Suprapubic skin (tissue), 4 donors: ENCODE measurements around the gene LINC01488. TPM values are rescaled to one million over a fixed set of nuclear protein-coding genes. Genes with fewer than 3 reads are reported as not detected.

ENCODE experiments used
- DNase-seq, 2 donors: peaks; one replicate each; pipeline ENCODE4 v3.0.0-alpha.2; 2019; ENCODE audit warnings: low spot score in 2 of 2
- H3K27ac ChIP-seq: fragments of 200-600 bp; sonication (generic); one replicate; pipeline ENCODE4 v1.5.1; 2019
- H3K27me3 ChIP-seq: fragments of 200-600 bp; sonication (generic); one replicate; pipeline ENCODE4 v1.5.1; 2019
- H3K36me3 ChIP-seq: fragments of 200-600 bp; sonication (generic); one replicate; pipeline ENCODE4 v1.5.1; 2019
- H3K4me1 ChIP-seq: fragments of 200-600 bp; sonication (generic); one replicate; pipeline ENCODE4 v1.5.1; 2019
- H3K4me3 ChIP-seq: fragments of 200-600 bp; sonication (generic); one replicate; pipeline ENCODE4 v1.5.1; 2019; ENCODE audit warnings: mild to moderate bottlenecking
- H3K9me3 ChIP-seq: fragments of 200-600 bp; sonication (generic); one replicate; pipeline ENCODE4 v1.5.1; 2019
- CTCF ChIP-seq, 2 donors: fragments of 200-600 bp in 1 of 2; fragments of 450-650 bp in 1 of 2; sonication (generic) in 1 of 2; IDR thresholded peaks; one replicate each; pipeline ENCODE4 v1.5.1; 2016 to 2019; ENCODE audit warnings: antibody characterized with exemption in 2 of 2, mild to moderate bottlenecking in 1 of 2, moderate library complexity in 1 of 2
- EP300 ChIP-seq: sonication (generic); formaldehyde crosslinking; IDR thresholded peaks from one replicate; pipeline ENCODE4 v1.6.1; 2017; ENCODE audit warnings: antibody characterized with exemption
- POLR2A ChIP-seq, 2 donors: fragments of 450-650 bp; IDR thresholded peaks; one replicate each; pipeline ENCODE4 v1.6.1; 2017; ENCODE audit warnings: antibody characterized with exemption in 2 of 2, mild to moderate bottlenecking in 2 of 2, moderate library complexity in 2 of 2
- POLR2AphosphoS5 ChIP-seq, 3 donors: sonication (generic); formaldehyde crosslinking; IDR thresholded peaks; one replicate each; pipeline ENCODE4 v1.6.1; 2017; ENCODE audit warnings: antibody characterized with exemption in 3 of 3
- WGBS: methylation state at CpG from one replicate; pipeline ENCODE4 v1.1.5; 2018; 5-methylcytosine and 5-hydroxymethylcytosine counted together
- total RNA-seq, 4 donors: library from RNA; depleted of rRNA; stranded (reverse); fragments of >200 nt; gene quantifications; one replicate each; pipeline ENCODE4 v1.1.0, GENCODE V29; 2016

Gene LINC01488
- total RNA-seq, 4 donors from 2014 or later: not detected

- WGBS: 67% methylated on average over 12 of the region's 12 CpGs
- Histone ChIP-seq H3K4me3 (no peak overlapping the region), H3K27ac (no peak overlapping the region), H3K36me3 (no peaks in the 10 kb centered on the region), H3K27me3 (no peaks in the 10 kb centered on the region), H3K9me3 (no peaks in the 10 kb centered on the region), H3K4me1 (no peaks in the 10 kb centered on the region)
- TF ChIP-seq POLR2A (IDR thresholded peaks at IDR 0.05) (no peak), EP300 (no peak), CTCF (IDR thresholded peaks at IDR 0.05) (no peak), POLR2AphosphoS5 (IDR thresholded peaks at IDR 0.05) (no peak)
- DNase-seq: peak; percentile 40 to 50
These were observed 49.7 kb downstream of the LINC01488 start for GRCh38 chr11:69531071-69531716.

GRCh38 chr11:69531717-69532088, 50.2 kb downstream of the LINC01488 start:
- peak in 1 of 2 donors; percentile 36 for DNase-seq
- Histone ChIP-seq H3K27me3 (no peaks in the 10 kb centered on the region), H3K9me3 (no peaks in the 10 kb centered on the region), H3K27ac (no peak overlapping the region), H3K36me3 (no peaks in the 10 kb centered on the region), H3K4me3 (no peak overlapping the region), H3K4me1 (no peaks in the 10 kb centered on the region)
- TF ChIP-seq POLR2A (IDR thresholded peaks at IDR 0.05): no peak
- no peak for TF ChIP-seq CTCF (IDR thresholded peaks at IDR 0.05)
- no peak for TF ChIP-seq EP300
- no peak for TF ChIP-seq POLR2AphosphoS5 (IDR thresholded peaks at IDR 0.05)
- WGBS: 83% methylated on average over 9 of the region's 9 CpGs

GRCh38 chr11:69533296-69534165, 52.1 kb downstream of the LINC01488 start:
- WGBS: 77% methylated on average over 21 of the region's 23 CpGs
- H3K27me3 ChIP-seq: no peaks in the 10 kb centered on the region
- H3K4me3 ChIP-seq: no peak overlapping the region
- TF ChIP-seq EP300: no peak
- no peak for TF ChIP-seq POLR2A (IDR thresholded peaks at IDR 0.05)
- no peak for TF ChIP-seq POLR2AphosphoS5 (IDR thresholded peaks at IDR 0.05)
- no peak for TF ChIP-seq CTCF (IDR thresholded peaks at IDR 0.05)
- H3K36me3 ChIP-seq: no peaks in the 10 kb centered on the region
- no peak overlapping the region for H3K27ac ChIP-seq
- H3K9me3 ChIP-seq: no peaks in the 10 kb centered on the region
- H3K4me1 ChIP-seq: peaks cover 2% of the 10 kb centered on the region
- DNase-seq: peak in 1 of 2 donors; percentile 31

- Histone ChIP-seq H3K27me3 (no peaks in the 10 kb centered on the region), H3K4me3 (no peak overlapping the region), H3K27ac (no peak overlapping the region), H3K9me3 (no peaks in the 10 kb centered on the region), H3K36me3 (no peaks in the 10 kb centered on the region), H3K4me1 (peaks cover 7% of the 10 kb centered on the region)
- no peak for TF ChIP-seq EP300
- TF ChIP-seq POLR2AphosphoS5 (IDR thresholded peaks at IDR 0.05): no peak
- TF ChIP-seq POLR2A (IDR thresholded peaks at IDR 0.05): no peak
- no peak for TF ChIP-seq CTCF (IDR thresholded peaks at IDR 0.05)
- WGBS: 78% methylated on average over 9 of the region's 14 CpGs
- no peak for DNase-seq
These were observed 52.7 kb downstream of the LINC01488 start for GRCh38 chr11:69534166-69534530.

GRCh38 chr11:69535908-69536307, 54.4 kb downstream of the LINC01488 start:
- peak in 1 of 2 donors; percentile 47 for DNase-seq
- Histone ChIP-seq H3K4me1 (peaks cover 18% of the 10 kb centered on the region), H3K27ac (no peak overlapping the region), H3K36me3 (no peaks in the 10 kb centered on the region), H3K4me3 (no peak overlapping the region), H3K27me3 (no peaks in the 10 kb centered on the region), H3K9me3 (no peaks in the 10 kb centered on the region)
- 94% methylated on average over 7 of the region's 7 CpGs for WGBS
- TF ChIP-seq CTCF (IDR thresholded peaks at IDR 0.05) (no peak), POLR2AphosphoS5 (IDR thresholded peaks at IDR 0.05) (no peak), EP300 (no peak)
